Upper lobe of left lung (tissue), 4 donors: ENCODE measurements around the gene NBAS.

Experiments
- POLR2A ChIP-seq, 4 donors: fragments of 450-650 bp; IDR thresholded peaks; one replicate each; pipeline ENCODE4 v1.5.1; 2016 to 2017; ENCODE audit warnings: antibody characterized with exemption in 4 of 4, mild to moderate bottlenecking in 2 of 4
- TF ChIP-seq, protein P1 (sequence below), 6 experiments: fragments of 450-650 bp in 4 of 6; fragments of 200-600 bp in 2 of 6; sonication (generic) in 2 of 6; IDR thresholded peaks; one replicate each; pipeline ENCODE4 v1.5.1; 2016 to 2019; ENCODE audit warnings: antibody characterized with exemption in 6 of 6

DNA sequence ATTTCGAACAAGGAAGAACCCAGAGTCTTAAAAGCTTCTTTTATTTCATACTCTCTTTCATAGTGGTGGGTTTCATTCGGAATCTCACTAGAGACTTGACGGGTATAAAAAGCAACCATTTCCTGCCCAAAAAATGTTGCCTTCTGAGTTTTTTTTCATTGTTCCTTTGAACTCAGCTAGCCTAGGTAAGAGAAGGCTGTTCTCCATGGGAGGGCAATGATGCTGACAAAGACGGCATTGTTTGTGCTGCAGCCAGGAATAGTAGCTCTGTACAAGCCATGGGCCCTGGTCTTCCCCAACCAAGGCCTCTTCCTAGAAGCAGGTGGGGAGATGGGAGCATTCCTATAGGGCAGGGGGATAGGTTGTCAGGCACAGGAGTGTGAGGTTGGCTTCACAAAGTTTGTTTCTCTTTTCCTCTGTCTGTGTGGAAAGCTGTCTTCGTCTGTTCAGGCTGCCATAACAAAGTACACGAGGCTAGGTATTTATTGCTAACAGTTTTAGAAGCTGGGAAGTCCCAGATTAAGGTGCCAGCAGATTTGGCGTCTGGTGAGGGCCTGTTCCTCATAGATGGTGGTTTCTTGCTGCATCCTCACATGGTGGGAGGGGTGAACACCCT lies 405.1 kb downstream of the NBAS start:
- no peak for TF ChIP-seq POLR2A (IDR thresholded peaks at IDR 0.05)
- TF ChIP-seq, protein P1, sequence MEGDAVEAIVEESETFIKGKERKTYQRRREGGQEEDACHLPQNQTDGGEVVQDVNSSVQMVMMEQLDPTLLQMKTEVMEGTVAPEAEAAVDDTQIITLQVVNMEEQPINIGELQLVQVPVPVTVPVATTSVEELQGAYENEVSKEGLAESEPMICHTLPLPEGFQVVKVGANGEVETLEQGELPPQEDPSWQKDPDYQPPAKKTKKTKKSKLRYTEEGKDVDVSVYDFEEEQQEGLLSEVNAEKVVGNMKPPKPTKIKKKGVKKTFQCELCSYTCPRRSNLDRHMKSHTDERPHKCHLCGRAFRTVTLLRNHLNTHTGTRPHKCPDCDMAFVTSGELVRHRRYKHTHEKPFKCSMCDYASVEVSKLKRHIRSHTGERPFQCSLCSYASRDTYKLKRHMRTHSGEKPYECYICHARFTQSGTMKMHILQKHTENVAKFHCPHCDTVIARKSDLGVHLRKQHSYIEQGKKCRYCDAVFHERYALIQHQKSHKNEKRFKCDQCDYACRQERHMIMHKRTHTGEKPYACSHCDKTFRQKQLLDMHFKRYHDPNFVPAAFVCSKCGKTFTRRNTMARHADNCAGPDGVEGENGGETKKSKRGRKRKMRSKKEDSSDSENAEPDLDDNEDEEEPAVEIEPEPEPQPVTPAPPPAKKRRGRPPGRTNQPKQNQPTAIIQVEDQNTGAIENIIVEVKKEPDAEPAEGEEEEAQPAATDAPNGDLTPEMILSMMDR (IDR thresholded peaks at IDR 0.05) = no peak
